HepG2 (cell line): ENCODE data around the gene MIF. TPM values are rescaled to one million over a fixed set of nuclear protein-coding genes. Genes with fewer than 3 reads are reported as not detected.

Source experiments
- AGO1 ChIP-seq: fragments of 200-400 bp; formaldehyde crosslinking; IDR thresholded peaks from 2 replicates; pipeline ENCODE4 v1.6.1; 2017; ENCODE audit warnings: mild to moderate bottlenecking, low read depth, low read length, moderate library complexity; ENCODE audit not compliant: poor library complexity, severe bottlenecking
- CEBPG ChIP-seq: IDR thresholded peaks from 2 replicates; pipeline ENCODE4 v1.6.1; 2016
- ISX ChIP-seq: sonication (generic); formaldehyde crosslinking; conservative IDR thresholded peaks from 2 replicates; pipeline ENCODE4 v1.5.0; 2020; ENCODE audit warnings: missing genetic modification reagents
- KLF6 ChIP-seq: IDR thresholded peaks from 2 replicates; pipeline ENCODE4 v1.8.0; 2016; ENCODE audit warnings: missing biosample characterization, missing genetic modification reagents
- PHB2 ChIP-seq: fragments of 450-650 bp; IDR thresholded peaks from 2 replicates; pipeline ENCODE4 v1.6.1; 2018; ENCODE audit not compliant: partially characterized antibody
- REPIN1 ChIP-seq: sonication (generic); formaldehyde crosslinking; IDR thresholded peaks from 2 replicates; pipeline ENCODE4 v1.8.0; 2022; ENCODE audit warnings: missing genetic modification reagents, low read depth, mild to moderate bottlenecking, borderline replicate concordance
- SALL1 ChIP-seq: sonication (generic); formaldehyde crosslinking; IDR thresholded peaks from 2 replicates; pipeline ENCODE4 v1.8.0; 2022; ENCODE audit warnings: mild to moderate bottlenecking, missing genetic modification reagents
- SALL2 ChIP-seq: sonication (generic); formaldehyde crosslinking; IDR thresholded peaks from 2 replicates; pipeline ENCODE4 v1.8.1; 2023; ENCODE audit warnings: mild to moderate bottlenecking, missing genetic modification reagents, inconsistent platforms
- SAP130 ChIP-seq: IDR thresholded peaks from 2 replicates; pipeline ENCODE4 v1.6.1; 2016; ENCODE audit warnings: low read depth
- STAG1 ChIP-seq: sonication (generic); formaldehyde crosslinking; IDR thresholded peaks from 2 replicates; pipeline ENCODE4 v1.4.0; 2020; ENCODE audit warnings: missing genetic modification reagents
- TCF12 ChIP-seq, 2 experiments: fragments of 450-650 bp in 1 of 2; sonication (generic) in 1 of 2; formaldehyde crosslinking in 1 of 2; IDR thresholded peaks; 2 replicates each; pipeline versions ENCODE4 v1.6.1 to v1.8.0; 2017 to 2022; ENCODE audit warnings: antibody characterized with exemption in 1 of 2, mild to moderate bottlenecking in 1 of 2, missing genetic modification reagents in 1 of 2, moderate library complexity in 1 of 2
- TSC22D2 ChIP-seq: sonication (generic); formaldehyde crosslinking; IDR thresholded peaks from 2 replicates; pipeline ENCODE4 v1.5.1; 2020; ENCODE audit warnings: missing genetic modification reagents, mild to moderate bottlenecking, borderline replicate concordance
- ZNF383 ChIP-seq: sonication (generic); formaldehyde crosslinking; IDR thresholded peaks from 2 replicates; pipeline ENCODE4 v1.4.0; 2020; ENCODE audit warnings: missing genetic modification reagents, mild to moderate bottlenecking, borderline replicate concordance
- ZNF501 ChIP-seq: sonication (generic); formaldehyde crosslinking; IDR thresholded peaks from 2 replicates; pipeline ENCODE4 v1.5.1; 2020; ENCODE audit warnings: mild to moderate bottlenecking, moderate library complexity, missing genetic modification reagents
- ZNF563 ChIP-seq: sonication (generic); formaldehyde crosslinking; IDR thresholded peaks from 2 replicates; pipeline ENCODE4 v1.8.0; 2022; ENCODE audit warnings: mild to moderate bottlenecking, moderate library complexity, missing genetic modification reagents
- ZNF781 ChIP-seq: sonication (generic); formaldehyde crosslinking; IDR thresholded peaks from 2 replicates; pipeline ENCODE4 v1.5.1; 2020; ENCODE audit warnings: borderline replicate concordance, mild to moderate bottlenecking, missing genetic modification reagents; ENCODE audit errors: not compliant biosample characterization
- ZNF841 ChIP-seq: sonication (generic); formaldehyde crosslinking; IDR thresholded peaks from 2 replicates; pipeline ENCODE4 v1.8.1; 2023; ENCODE audit warnings: missing genetic modification reagents, borderline replicate concordance
- polyA plus RNA-seq, 8 experiments: library from polyadenylated mRNA; depleted of rRNA in 3 of 8; stranded (reverse) in 7 of 8; unstranded in 1 of 8; fragments of >200 nt; fragmentation: Illumina TruSeq in 4 of 8; extraction: Trizol in 4 of 8; gene quantifications; 2 replicates each; pipeline versions ENCODE4 v1.2.1 to v1.2.3, GENCODE V29; 2011 to 2016; ENCODE audit warnings: low read depth in 4 of 8, missing spikeins in 1 of 8, mixed read lengths in 1 of 8; ENCODE audit not compliant: insufficient read depth in 1 of 8
- total RNA-seq, 5 experiments: library from RNA; depleted of rRNA; stranded (reverse); fragments of >200 nt; fragmentation: Illumina TruSeq; extraction: Trizol; gene quantifications; 2 replicates each; pipeline ENCODE4 v1.2.3, GENCODE V29; 2016; ENCODE audit warnings: low read depth in 1 of 5
- TF ChIP-seq, protein P1 (sequence below): sonication (generic); formaldehyde crosslinking; IDR thresholded peaks from 2 replicates; pipeline ENCODE4 v1.9.0; 2021; ENCODE audit warnings: missing genetic modification reagents, borderline replicate concordance
- TF ChIP-seq, protein P2 (sequence below): IDR thresholded peaks from 2 replicates; pipeline ENCODE4 v1.6.1; 2016; ENCODE audit warnings: low read depth, control low read depth
- TF ChIP-seq, protein P3 (sequence below), 2 experiments: sonication (generic) in 1 of 2; formaldehyde crosslinking in 1 of 2; IDR thresholded peaks; 2 replicates each; pipeline versions ENCODE4 v1.4.0 to v1.6.1; 2018 to 2020; ENCODE audit warnings: missing genetic modification reagents in 2 of 2, borderline replicate concordance in 1 of 2, low read depth in 1 of 2, mild to moderate bottlenecking in 1 of 2, missing biosample characterization in 1 of 2
- TF ChIP-seq, protein P4 (sequence below): IDR thresholded peaks from 2 replicates; pipeline ENCODE4 v1.6.1; 2016; ENCODE audit warnings: mild to moderate bottlenecking

Gene MIF
- total and polyA plus RNA-seq, 2 of the 13 experiments (the other 11 are each of a cell fraction or from before 2014, with no cell fraction given), result 634 to 675 TPM

DNA sequence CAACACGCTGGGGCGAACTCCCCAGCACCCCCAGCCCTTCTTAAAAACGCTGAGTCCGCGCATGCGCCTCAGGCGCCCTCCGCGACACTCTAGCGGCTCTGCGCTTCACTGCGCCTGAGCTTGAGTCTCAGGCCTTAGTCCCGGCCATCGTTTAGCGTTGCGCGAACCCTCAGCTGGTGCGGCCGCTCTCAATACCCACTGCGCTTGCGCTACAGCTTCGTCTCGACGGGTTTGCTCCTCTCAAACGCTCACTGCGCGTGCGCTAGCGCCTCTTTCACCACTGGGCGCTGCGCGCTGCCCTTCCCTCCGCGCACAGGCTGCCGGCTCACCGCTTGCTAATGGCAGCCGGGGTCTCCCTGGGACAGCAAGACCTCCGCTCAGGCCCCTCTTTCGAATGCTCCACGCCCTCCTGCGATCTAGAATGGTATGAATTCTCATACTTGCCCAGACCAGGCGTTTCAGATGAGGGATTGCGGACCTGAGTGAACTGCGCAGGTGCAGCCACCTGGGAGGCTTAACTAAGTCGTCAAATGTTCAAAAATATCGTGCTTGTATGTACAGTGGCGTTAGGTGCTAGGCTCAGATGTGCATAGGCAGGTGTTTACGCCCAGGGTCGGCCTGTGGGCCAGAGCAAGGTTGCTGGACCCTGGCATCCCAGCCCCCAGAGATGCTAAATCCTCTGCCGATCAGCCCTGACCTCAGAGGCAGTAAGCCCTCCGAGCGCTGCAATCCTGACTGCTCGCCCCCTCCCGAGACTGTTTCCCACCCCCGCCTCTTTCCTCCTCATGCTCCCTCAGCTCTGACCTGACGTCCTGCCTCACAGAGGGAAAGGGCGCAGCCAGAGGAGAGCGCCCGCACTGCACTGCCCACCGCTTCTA lies 36.3 kb upstream of the MIF start, which contains the start of gene SLC2A11 (continued):
- TF ChIP-seq TSC22D2 (CRISPR knock-in tag), result 0 out of 2 replicates have a peak, but pooled peaks have one; percentile 31
- no peak for TF ChIP-seq PHB2
- peak; percentile 53 for TF ChIP-seq SALL2 (CRISPR knock-in tag)
- TF ChIP-seq, protein P1, sequence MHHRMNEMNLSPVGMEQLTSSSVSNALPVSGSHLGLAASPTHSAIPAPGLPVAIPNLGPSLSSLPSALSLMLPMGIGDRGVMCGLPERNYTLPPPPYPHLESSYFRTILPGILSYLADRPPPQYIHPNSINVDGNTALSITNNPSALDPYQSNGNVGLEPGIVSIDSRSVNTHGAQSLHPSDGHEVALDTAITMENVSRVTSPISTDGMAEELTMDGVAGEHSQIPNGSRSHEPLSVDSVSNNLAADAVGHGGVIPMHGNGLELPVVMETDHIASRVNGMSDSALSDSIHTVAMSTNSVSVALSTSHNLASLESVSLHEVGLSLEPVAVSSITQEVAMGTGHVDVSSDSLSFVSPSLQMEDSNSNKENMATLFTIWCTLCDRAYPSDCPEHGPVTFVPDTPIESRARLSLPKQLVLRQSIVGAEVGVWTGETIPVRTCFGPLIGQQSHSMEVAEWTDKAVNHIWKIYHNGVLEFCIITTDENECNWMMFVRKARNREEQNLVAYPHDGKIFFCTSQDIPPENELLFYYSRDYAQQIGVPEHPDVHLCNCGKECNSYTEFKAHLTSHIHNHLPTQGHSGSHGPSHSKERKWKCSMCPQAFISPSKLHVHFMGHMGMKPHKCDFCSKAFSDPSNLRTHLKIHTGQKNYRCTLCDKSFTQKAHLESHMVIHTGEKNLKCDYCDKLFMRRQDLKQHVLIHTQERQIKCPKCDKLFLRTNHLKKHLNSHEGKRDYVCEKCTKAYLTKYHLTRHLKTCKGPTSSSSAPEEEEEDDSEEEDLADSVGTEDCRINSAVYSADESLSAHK (CRISPR knock-in tag), result no peak
- TF ChIP-seq ZNF383, result no peak
- 0 out of 2 replicates have a peak, but pooled peaks have one; percentile 4 for TF ChIP-seq STAG1 (CRISPR knock-in tag)
- peak; percentile 68; the same call in 1 of the 2 replicates for TF ChIP-seq SALL1 (CRISPR knock-in tag)
- 0 out of 2 replicates have a peak, but pooled peaks have one; percentile 23 for TF ChIP-seq REPIN1
- TF ChIP-seq SAP130 (CRISPR knock-in tag), result peak; percentile 77
- TF ChIP-seq ZNF841 (CRISPR knock-in tag), result no peak
- TF ChIP-seq, protein P2, sequence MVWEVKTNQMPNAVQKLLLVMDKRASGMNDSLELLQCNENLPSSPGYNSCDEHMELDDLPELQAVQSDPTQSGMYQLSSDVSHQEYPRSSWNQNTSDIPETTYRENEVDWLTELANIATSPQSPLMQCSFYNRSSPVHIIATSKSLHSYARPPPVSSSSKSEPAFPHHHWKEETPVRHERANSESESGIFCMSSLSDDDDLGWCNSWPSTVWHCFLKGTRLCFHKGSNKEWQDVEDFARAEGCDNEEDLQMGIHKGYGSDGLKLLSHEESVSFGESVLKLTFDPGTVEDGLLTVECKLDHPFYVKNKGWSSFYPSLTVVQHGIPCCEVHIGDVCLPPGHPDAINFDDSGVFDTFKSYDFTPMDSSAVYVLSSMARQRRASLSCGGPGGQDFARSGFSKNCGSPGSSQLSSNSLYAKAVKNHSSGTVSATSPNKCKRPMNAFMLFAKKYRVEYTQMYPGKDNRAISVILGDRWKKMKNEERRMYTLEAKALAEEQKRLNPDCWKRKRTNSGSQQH (CRISPR knock-in tag), result no peak
- TF ChIP-seq, protein P3, sequence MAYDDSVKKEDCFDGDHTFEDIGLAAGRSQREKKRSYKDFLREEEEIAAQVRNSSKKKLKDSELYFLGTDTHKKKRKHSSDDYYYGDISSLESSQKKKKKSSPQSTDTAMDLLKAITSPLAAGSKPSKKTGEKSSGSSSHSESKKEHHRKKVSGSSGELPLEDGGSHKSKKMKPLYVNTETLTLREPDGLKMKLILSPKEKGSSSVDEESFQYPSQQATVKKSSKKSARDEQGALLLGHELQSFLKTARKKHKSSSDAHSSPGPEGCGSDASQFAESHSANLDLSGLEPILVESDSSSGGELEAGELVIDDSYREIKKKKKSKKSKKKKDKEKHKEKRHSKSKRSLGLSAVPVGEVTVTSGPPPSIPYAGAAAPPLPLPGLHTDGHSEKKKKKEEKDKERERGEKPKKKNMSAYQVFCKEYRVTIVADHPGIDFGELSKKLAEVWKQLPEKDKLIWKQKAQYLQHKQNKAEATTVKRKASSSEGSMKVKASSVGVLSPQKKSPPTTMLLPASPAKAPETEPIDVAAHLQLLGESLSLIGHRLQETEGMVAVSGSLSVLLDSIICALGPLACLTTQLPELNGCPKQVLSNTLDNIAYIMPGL (CRISPR knock-in tag; IDR thresholded peaks at IDR 0.05; ENCODE audit: borderline replicate concordance in 1 of 2, low read depth in 1 of 2), result no peak
- TF ChIP-seq KLF6 (CRISPR knock-in tag), result no peak
- peak; percentile 62; the same call in 1 of the 2 replicates for TF ChIP-seq ISX (CRISPR knock-in tag)
- TF ChIP-seq, protein P4, sequence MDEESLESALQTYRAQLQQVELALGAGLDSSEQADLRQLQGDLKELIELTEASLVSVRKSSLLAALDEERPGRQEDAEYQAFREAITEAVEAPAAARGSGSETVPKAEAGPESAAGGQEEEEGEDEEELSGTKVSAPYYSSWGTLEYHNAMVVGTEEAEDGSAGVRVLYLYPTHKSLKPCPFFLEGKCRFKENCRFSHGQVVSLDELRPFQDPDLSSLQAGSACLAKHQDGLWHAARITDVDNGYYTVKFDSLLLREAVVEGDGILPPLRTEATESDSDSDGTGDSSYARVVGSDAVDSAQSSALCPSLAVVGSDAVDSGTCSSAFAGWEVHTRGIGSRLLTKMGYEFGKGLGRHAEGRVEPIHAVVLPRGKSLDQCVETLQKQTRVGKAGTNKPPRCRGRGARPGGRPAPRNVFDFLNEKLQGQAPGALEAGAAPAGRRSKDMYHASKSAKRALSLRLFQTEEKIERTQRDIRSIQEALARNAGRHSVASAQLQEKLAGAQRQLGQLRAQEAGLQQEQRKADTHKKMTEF (CRISPR knock-in tag), result peak; percentile 34; the same call in 1 of the 2 replicates
- peak; percentile 24 for TF ChIP-seq ZNF781 (CRISPR knock-in tag)
- peak; percentile 32; the same call in 1 of the 2 replicates for TF ChIP-seq ZNF501 (CRISPR knock-in tag)
- TF ChIP-seq AGO1, result peak; percentile 38
- TF ChIP-seq ZNF563 (CRISPR knock-in tag), result peak; percentile 84
- peak; percentile 59; the same call in 1 of the 2 replicates for TF ChIP-seq CEBPG
- no peak for TF ChIP-seq TCF12 (IDR thresholded peaks at IDR 0.05)
- no peak for TF ChIP-seq TCF12 (CRISPR knock-in tag; IDR thresholded peaks at IDR 0.05)
